ENCODE measurements around the gene TIGIT. TPM values are rescaled to one million over a fixed set of nuclear protein-coding genes. Genes with fewer than 3 reads are reported as not detected.

TIGIT gene
- total RNA-seq, 1 experiment from 2014 or later = not detected

DNA sequence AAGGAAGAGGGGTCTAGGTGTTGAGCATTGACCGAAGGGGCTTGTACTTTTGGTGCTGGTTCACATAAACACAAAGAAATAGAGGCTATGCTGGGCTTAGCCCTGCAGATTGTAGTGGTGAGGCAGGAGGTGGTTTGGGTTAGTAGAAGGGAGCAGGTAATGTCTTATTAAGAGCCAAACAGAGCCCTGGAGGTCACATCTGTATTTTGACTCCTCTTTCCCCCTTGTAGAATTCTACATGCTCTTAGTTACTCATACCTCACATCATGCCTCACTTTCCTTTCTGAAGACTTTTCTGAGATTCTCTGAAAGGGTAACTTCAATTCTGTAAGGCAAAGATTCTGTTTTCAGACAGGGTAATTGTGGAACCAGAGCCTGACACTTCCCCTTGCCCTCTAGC, 40.3 kb upstream of the TIGIT start:
- Histone ChIP-seq H3K27me3 (ENCODE audit: insufficient read depth, low read length) (no peaks in the 10 kb centered on the region), H4K91ac (ENCODE audit: insufficient read length, low read depth, low read length) (no peak overlapping the region), H3K18ac (ENCODE audit: insufficient read length, low read depth, low read length) (no peak overlapping the region), H4K8ac (replicated peaks; ENCODE audit: insufficient read length, low read depth, low read length) (no peak overlapping the region), H3K14ac (ENCODE audit: insufficient read depth, low read length) (no peak overlapping the region), H3K9me3 (ENCODE audit: control insufficient read depth, low read depth, low read length) (no peaks in the 10 kb centered on the region), H2BK15ac (ENCODE audit: low read depth, low read length) (no peak overlapping the region), H2AK5ac (ENCODE audit: insufficient read length, low read length) (no peak overlapping the region), H2BK5ac (ENCODE audit: insufficient read length, low read length) (no peak overlapping the region), H3K9ac (ENCODE audit: extremely low read depth, insufficient read length, low read length) (no peak overlapping the region), H3K23ac (ENCODE audit: insufficient read length, low read depth, low read length) (no peak overlapping the region), H2BK120ac (ENCODE audit: low read depth, low read length, poor library complexity, severe bottlenecking) (no peak overlapping the region), H2BK20ac (ENCODE audit: low read depth, low read length, poor library complexity, severe bottlenecking) (no peak overlapping the region), H3K79me1 (ENCODE audit: insufficient read depth, low read depth, low read length, poor library complexity, severe bottlenecking) (no peaks in the 10 kb centered on the region), H3K4me2 (ENCODE audit: insufficient read depth, insufficient read length, low read length) (no peak overlapping the region), H2AFZ (ENCODE audit: low read length) (no peak overlapping the region), H4K5ac (ENCODE audit: insufficient read length, low read depth, low read length) (no peak overlapping the region), H2BK12ac (ENCODE audit: insufficient read length, low read depth, low read length) (no peak overlapping the region), H3K79me2 (ENCODE audit: insufficient read depth, low read length) (no peaks in the 10 kb centered on the region), H3K23me2 (ENCODE audit: insufficient read length, low read depth, low read length, poor library complexity, severe bottlenecking) (no peaks in the 10 kb centered on the region), H3K4me1 (ENCODE audit: insufficient read depth, low read length) (no peaks in the 10 kb centered on the region), H3K27ac (ENCODE audit: insufficient read length, low read depth, low read length) (no peak overlapping the region), H4K20me1 (ENCODE audit: control insufficient read depth, insufficient read depth, insufficient read length) (no peaks in the 10 kb centered on the region), H3K4ac (ENCODE audit: low read depth, low read length) (no peak overlapping the region), H3T11ph (ENCODE audit: low read length) (no peak overlapping the region), H3K56ac (ENCODE audit: insufficient read length, low read depth, low read length) (no peak overlapping the region)
- TF ChIP-seq, protein P1, sequence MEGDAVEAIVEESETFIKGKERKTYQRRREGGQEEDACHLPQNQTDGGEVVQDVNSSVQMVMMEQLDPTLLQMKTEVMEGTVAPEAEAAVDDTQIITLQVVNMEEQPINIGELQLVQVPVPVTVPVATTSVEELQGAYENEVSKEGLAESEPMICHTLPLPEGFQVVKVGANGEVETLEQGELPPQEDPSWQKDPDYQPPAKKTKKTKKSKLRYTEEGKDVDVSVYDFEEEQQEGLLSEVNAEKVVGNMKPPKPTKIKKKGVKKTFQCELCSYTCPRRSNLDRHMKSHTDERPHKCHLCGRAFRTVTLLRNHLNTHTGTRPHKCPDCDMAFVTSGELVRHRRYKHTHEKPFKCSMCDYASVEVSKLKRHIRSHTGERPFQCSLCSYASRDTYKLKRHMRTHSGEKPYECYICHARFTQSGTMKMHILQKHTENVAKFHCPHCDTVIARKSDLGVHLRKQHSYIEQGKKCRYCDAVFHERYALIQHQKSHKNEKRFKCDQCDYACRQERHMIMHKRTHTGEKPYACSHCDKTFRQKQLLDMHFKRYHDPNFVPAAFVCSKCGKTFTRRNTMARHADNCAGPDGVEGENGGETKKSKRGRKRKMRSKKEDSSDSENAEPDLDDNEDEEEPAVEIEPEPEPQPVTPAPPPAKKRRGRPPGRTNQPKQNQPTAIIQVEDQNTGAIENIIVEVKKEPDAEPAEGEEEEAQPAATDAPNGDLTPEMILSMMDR (conservative IDR thresholded peaks at IDR 0.05) = no peak
- no peak for DNase-seq
- Mint-ChIP-seq H3K27me3 (ENCODE audit: low read depth) (no peaks in the 10 kb centered on the region), H3K4me1 (no peaks in the 10 kb centered on the region), H3K27ac (no peak overlapping the region), H3K36me3 (ENCODE audit: insufficient read depth in 1 of 3, low read depth in 3 of 3) (peaks cover 4 to 8% (median 5%) of the 10 kb centered on the region in 3 experiments; a peak in 5 of 7 replicates), H3K9me3 (peaks cover 12% of the 10 kb centered on the region in 2 experiments), H3K4me3 (no peak overlapping the region)
- WGBS (ENCODE audit: extremely low coverage, insufficient read length, low lambda C conversion rate) = no CpG with 5 or more reads among the region's 1 CpG
